ENCODE measurements around the gene CTR9.
A peak's percentile ranks its signal among the peaks of the same experiment; 100 is the strongest.

CTR9 gene

GRCh38 chr11:10742460-10743208 lies 8.4 kb upstream of the CTR9 start:
- DNase-seq (ENCODE audit: low spot score), result no peak

GRCh38 chr11:10743354-10744000 lies 7.6 kb upstream of the CTR9 start:
- no peak for DNase-seq (ENCODE audit: low spot score)

GRCh38 chr11:10744206-10744605 lies 6.8 kb upstream of the CTR9 start:
- no peak for DNase-seq (ENCODE audit: low spot score)

GRCh38 chr11:10746871-10747270 lies 4.2 kb upstream of the CTR9 start:
- DNase-seq (ENCODE audit: low spot score), result no peak

GRCh38 chr11:10747733-10748132 lies 3.3 kb upstream of the CTR9 start:
- no peak for DNase-seq (ENCODE audit: low spot score)

GRCh38 chr11:10749476-10749875 lies 1.6 kb upstream of the CTR9 start:
- no peak for DNase-seq (ENCODE audit: low spot score)

GRCh38 chr11:10751581-10751940 lies 515 bp downstream of the CTR9 start:
- DNase-seq (ENCODE audit: low spot score), result no peak

GRCh38 chr11:10752061-10752460 lies 1.0 kb downstream of the CTR9 start:
- DNase-seq (ENCODE audit: low spot score), result no peak

GRCh38 chr11:10752486-10752885 lies 1.4 kb downstream of the CTR9 start:
- DNase-seq (ENCODE audit: low spot score), result no peak

- DNase-seq (ENCODE audit: low spot score), result peak; percentile 43
Measured at GRCh38 chr11:10758957-10759356, 7.9 kb downstream of the CTR9 start.

- no peak for DNase-seq (ENCODE audit: low spot score)
Measured at GRCh38 chr11:10761085-10761698, 10.1 kb downstream of the CTR9 start.

- DNase-seq (ENCODE audit: low spot score), result no peak
Measured at GRCh38 chr11:10762185-10762584, 11.1 kb downstream of the CTR9 start.

GRCh38 chr11:10762913-10763421 lies 11.9 kb downstream of the CTR9 start:
- no peak for DNase-seq (ENCODE audit: low spot score)

- DNase-seq (ENCODE audit: low spot score), result no peak
Measured at GRCh38 chr11:10763766-10764165, 12.7 kb downstream of the CTR9 start.

- DNase-seq (ENCODE audit: low spot score), result no peak
Measured at GRCh38 chr11:10764412-10764811, 13.4 kb downstream of the CTR9 start.

GRCh38 chr11:10770626-10771254 lies 19.7 kb downstream of the CTR9 start:
- peak; percentile 68 for DNase-seq (ENCODE audit: low spot score)

GRCh38 chr11:10771457-10771856 lies 20.4 kb downstream of the CTR9 start:
- DNase-seq (ENCODE audit: low spot score), result no peak

- DNase-seq (ENCODE audit: low spot score), result no peak
Measured at GRCh38 chr11:10774811-10775210, 23.8 kb downstream of the CTR9 start.

GRCh38 chr11:10777393-10777793 lies 26.3 kb downstream of the CTR9 start:
- no peak for DNase-seq (ENCODE audit: low spot score)

GRCh38 chr11:10777806-10778205 lies 26.8 kb downstream of the CTR9 start:
- no peak for DNase-seq (ENCODE audit: low spot score)

GRCh38 chr11:10778217-10778970 lies 27.3 kb downstream of the CTR9 start:
- no peak for DNase-seq (ENCODE audit: low spot score)

- no peak for DNase-seq (ENCODE audit: low spot score)
Measured at GRCh38 chr11:10779086-10779485, 28.0 kb downstream of the CTR9 start.

Data from D341Med (cell line).